Osteoblast (primary cell): ENCODE measurements around the gene QSOX1. TPM values are rescaled to one million over a fixed set of nuclear protein-coding genes. Genes with fewer than 3 reads are reported as not detected.

Experiments
- DNase-seq: peaks from one replicate; pipeline ENCODE4 v3.0.0; 2011; ENCODE audit warnings: low spot score, mixed read lengths; ENCODE audit not compliant: insufficient read length; ENCODE audit errors: missing footprints
- H2AFZ ChIP-seq: 2 replicates; pipeline ENCODE4 v1.6.0; 2011; ENCODE audit warnings: mild to moderate bottlenecking, low read length
- H3K27ac ChIP-seq: 2 replicates; pipeline ENCODE4 v1.5.1; 2011; ENCODE audit warnings: mild to moderate bottlenecking, low read depth, low read length, moderate library complexity
- H3K27me3 ChIP-seq: 2 replicates; pipeline ENCODE4 v1.6.0; 2012; ENCODE audit warnings: mild to moderate bottlenecking, control low read depth, inconsistent platforms, low read length, moderate library complexity; ENCODE audit not compliant: insufficient read depth
- H3K36me3 ChIP-seq: 2 replicates; pipeline ENCODE4 v1.5.1; 2011; ENCODE audit warnings: mild to moderate bottlenecking, low read length, control low read depth, moderate library complexity; ENCODE audit not compliant: insufficient read depth
- H3K4me1 ChIP-seq: 2 replicates; pipeline ENCODE4 v1.5.1; 2011; ENCODE audit warnings: mild to moderate bottlenecking, low read length, control low read depth, moderate library complexity; ENCODE audit not compliant: insufficient read depth
- H3K4me2 ChIP-seq: 2 replicates; pipeline ENCODE4 v1.6.0; 2011; ENCODE audit warnings: mild to moderate bottlenecking, low read length; ENCODE audit not compliant: insufficient read depth
- H3K4me3 ChIP-seq: fragments of 200-600 bp; sonication (generic); 3 replicates; pipeline ENCODE4 v1.5.1; 2012; ENCODE audit warnings: mild to moderate bottlenecking, low read length, inconsistent platforms; ENCODE audit not compliant: insufficient read depth
- H3K79me2 ChIP-seq: 2 replicates; pipeline ENCODE4 v1.6.0; 2012; ENCODE audit warnings: mild to moderate bottlenecking, low read length, control low read depth, inconsistent platforms; ENCODE audit not compliant: insufficient read depth
- H3K9me3 ChIP-seq: 2 replicates; pipeline ENCODE4 v1.5.1; 2011; ENCODE audit warnings: low read depth, low read length, control low read depth
- H4K20me1 ChIP-seq: 2 replicates; pipeline ENCODE4 v1.6.0; 2012; ENCODE audit warnings: mild to moderate bottlenecking, low read length, control low read depth; ENCODE audit not compliant: insufficient read depth
- CTCF ChIP-seq: IDR thresholded peaks from 2 replicates; pipeline ENCODE4 v1.5.1; 2011; ENCODE audit warnings: mild to moderate bottlenecking, low read depth, low read length, moderate library complexity; ENCODE audit errors: extremely low read depth
- total RNA-seq: library from RNA; depleted of rRNA; stranded (reverse); fragments of >200 nt; gene quantifications from 2 replicates; pipeline ENCODE4 v1.2.3, GENCODE V29; 2012

Gene QSOX1
- total RNA-seq, 1 donor = 373 TPM

- no peak overlapping the region for H3K4me3 ChIP-seq
- H3K9me3 ChIP-seq = no peaks in the 10 kb centered on the region
- TF ChIP-seq CTCF = peak; percentile 67
- peaks cover 96% of the 10 kb centered on the region for H3K36me3 ChIP-seq
- H3K27me3 ChIP-seq = no peaks in the 10 kb centered on the region
- no peak overlapping the region for H3K27ac ChIP-seq
- H2AFZ ChIP-seq = no peak overlapping the region
- H3K4me2 ChIP-seq = no peak overlapping the region
- H3K79me2 ChIP-seq = no peaks in the 10 kb centered on the region
- peak; percentile 97 for DNase-seq
- H3K4me1 ChIP-seq = no peaks in the 10 kb centered on the region
- H4K20me1 ChIP-seq = peaks cover 30% of the 10 kb centered on the region
Observed at GRCh38 chr1:180188091-180188506, 33.4 kb downstream of the QSOX1 start.

- Histone ChIP-seq H3K4me2 (no peak overlapping the region), H3K4me3 (no peak overlapping the region), H3K36me3 (peaks cover 95% of the 10 kb centered on the region), H4K20me1 (peaks cover 33% of the 10 kb centered on the region), H2AFZ (no peak overlapping the region), H3K9me3 (no peaks in the 10 kb centered on the region), H3K27ac (no peak overlapping the region), H3K79me2 (no peaks in the 10 kb centered on the region), H3K27me3 (no peaks in the 10 kb centered on the region), H3K4me1 (no peaks in the 10 kb centered on the region)
- TF ChIP-seq CTCF = no peak
- DNase-seq = peak; percentile 31
Observed at GRCh38 chr1:180188684-180189175, 34.1 kb downstream of the QSOX1 start.

- Histone ChIP-seq H3K36me3 (peaks cover 92% of the 10 kb centered on the region), H3K79me2 (no peaks in the 10 kb centered on the region), H3K4me2 (no peak overlapping the region), H3K27me3 (no peaks in the 10 kb centered on the region), H4K20me1 (peaks cover 37% of the 10 kb centered on the region), H3K9me3 (no peaks in the 10 kb centered on the region), H3K27ac (no peak overlapping the region), H3K4me1 (no peaks in the 10 kb centered on the region), H2AFZ (no peak overlapping the region), H3K4me3 (no peak overlapping the region)
- DNase-seq = peak; percentile 32
- TF ChIP-seq CTCF = no peak
Observed at GRCh38 chr1:180190091-180190490, 35.4 kb downstream of the QSOX1 start.

GRCh38 chr1:180192172-180192571 lies 37.5 kb downstream of the QSOX1 start:
- peaks cover 87% of the 10 kb centered on the region for H3K36me3 ChIP-seq
- TF ChIP-seq CTCF = no peak

More at GRCh38 chr1:180192172-180192571, 37.5 kb downstream of the QSOX1 start:
- Histone ChIP-seq H3K4me2 (no peak overlapping the region), H2AFZ (no peak overlapping the region), H3K27me3 (no peaks in the 10 kb centered on the region), H3K4me3 (no peak overlapping the region), H3K79me2 (no peaks in the 10 kb centered on the region), H3K27ac (no peak overlapping the region), H3K4me1 (no peaks in the 10 kb centered on the region), H3K9me3 (no peaks in the 10 kb centered on the region), H4K20me1 (peaks cover 46% of the 10 kb centered on the region)
- peak; percentile 60 for DNase-seq
